Caco-2 (cell line): ENCODE results near the gene TIMM9. TPM values are rescaled to one million over a fixed set of nuclear protein-coding genes. Genes with fewer than 3 reads are reported as not detected.
"Not testable (repeated sequence)": the region's sequence is repeated elsewhere in the genome, so short reads cannot be mapped to it uniquely, and the experiment has no call there.

ENCODE experiments used
- BruUV-seq: library from RNA; stranded (reverse); fragments of 400-500 nt; replicated peaks from 2 replicates; lab custom pipeline; 2021; lab: Mats Ljungman, UMichigan
- CTCF ChIA-PET: fragments of 300-600 bp; sonication (Branson Sonifier 250); formaldehyde crosslinking; loops from one replicate; lab custom pipeline; 2022; ENCODE audit warnings: antibody characterized with exemption; lab: Charles Lee
- POLR2A ChIA-PET: fragments of 300-600 bp; sonication (Branson Sonifier 250); formaldehyde crosslinking; loops from one replicate; lab custom pipeline; 2022; ENCODE audit warnings: antibody characterized with exemption; lab: Charles Lee
- DNase-seq, 2 experiments: peaks; one replicate each; pipeline versions ENCODE4 v3.0.0 to v3.0.0-alpha.2; 2020 to 2022
- H3K27me3 ChIP-seq: replicated peaks from 2 replicates; pipeline ENCODE4 v1.6.0; 2011; ENCODE audit warnings: low read length; ENCODE audit not compliant: control insufficient read depth, insufficient read depth
- H3K36me3 ChIP-seq: 2 replicates; pipeline ENCODE4 v1.5.1; 2011; ENCODE audit warnings: low read length; ENCODE audit not compliant: control insufficient read depth, insufficient read depth
- H3K4me1 ChIP-seq: fragments of 250-450 bp; sonication (Bioruptor Pico); 2 replicates; pipeline ENCODE4 v1.5.1; 2020; ENCODE audit warnings: mild to moderate bottlenecking
- H3K4me3 ChIP-seq: 2 replicates; pipeline ENCODE4 v1.5.1; 2011; ENCODE audit warnings: low read depth, mild to moderate bottlenecking, control low read depth, low read length
- H3K9me3 ChIP-seq: fragments of 250-450 bp; sonication (Bioruptor Pico); 2 replicates; pipeline ENCODE4 v1.5.1; 2020; ENCODE audit warnings: mild to moderate bottlenecking, moderate library complexity
- H3K27ac Mint-ChIP-seq: one replicate; pipeline ENCODE4 v1.8.0; 2022; ENCODE audit warnings: mixed read lengths; ENCODE audit not compliant: unreplicated experiment
- H3K27me3 Mint-ChIP-seq: one replicate; pipeline ENCODE4 v1.8.0; 2022; ENCODE audit warnings: mixed read lengths; ENCODE audit not compliant: insufficient read depth, unreplicated experiment
- H3K36me3 Mint-ChIP-seq: one replicate; pipeline ENCODE4 v1.8.0; 2022; ENCODE audit warnings: mild to moderate bottlenecking, mixed read lengths; ENCODE audit not compliant: insufficient read depth, unreplicated experiment
- H3K4me1 Mint-ChIP-seq: one replicate; pipeline ENCODE4 v1.8.0; 2022; ENCODE audit warnings: low read depth, mixed read lengths; ENCODE audit not compliant: unreplicated experiment
- H3K4me3 Mint-ChIP-seq: one replicate; pipeline ENCODE4 v1.8.0; 2022; ENCODE audit warnings: mild to moderate bottlenecking, moderate library complexity, mixed read lengths; ENCODE audit not compliant: unreplicated experiment
- H3K9me3 Mint-ChIP-seq: one replicate; pipeline ENCODE4 v1.8.0; 2022; ENCODE audit warnings: mixed read lengths; ENCODE audit not compliant: unreplicated experiment
- intact Hi-C: fragments of 100-400 bp; cut with micrococcal nuclease; formaldehyde crosslinking; loops from one replicate; pipeline ENCODE4 v1.10.0; 2022; ENCODE audit not compliant: unreplicated experiment
- total RNA-seq: library from RNA; stranded (reverse); gene quantifications from 2 replicates; pipeline ENCODE4 v1.2.3, GENCODE V29; 2022
- TF ChIP-seq, protein P1 (sequence below), 2 experiments: fragments of 200-600 bp in 1 of 2; IDR thresholded peaks; 1 replicate in 1 of 2; 2 replicates in 1 of 2; pipeline versions ENCODE4 v1.5.1 to v1.8.0; 2011 to 2022; ENCODE audit warnings: antibody characterized with exemption in 1 of 2, control low read depth in 1 of 2, inconsistent platforms in 1 of 2, low read depth in 1 of 2, low read length in 1 of 2, mild to moderate bottlenecking in 1 of 2, moderate library complexity in 1 of 2; ENCODE audit not compliant: insufficient read depth in 1 of 2, severe bottlenecking in 1 of 2, unreplicated experiment in 1 of 2

TIMM9 gene
- total RNA-seq, 1 experiment from 2014 or later, result 69.2 TPM

- no peak overlapping the region for H3K4me3 ChIP-seq
- intact Hi-C loops, result no loop called here
- TF ChIP-seq, protein P1, sequence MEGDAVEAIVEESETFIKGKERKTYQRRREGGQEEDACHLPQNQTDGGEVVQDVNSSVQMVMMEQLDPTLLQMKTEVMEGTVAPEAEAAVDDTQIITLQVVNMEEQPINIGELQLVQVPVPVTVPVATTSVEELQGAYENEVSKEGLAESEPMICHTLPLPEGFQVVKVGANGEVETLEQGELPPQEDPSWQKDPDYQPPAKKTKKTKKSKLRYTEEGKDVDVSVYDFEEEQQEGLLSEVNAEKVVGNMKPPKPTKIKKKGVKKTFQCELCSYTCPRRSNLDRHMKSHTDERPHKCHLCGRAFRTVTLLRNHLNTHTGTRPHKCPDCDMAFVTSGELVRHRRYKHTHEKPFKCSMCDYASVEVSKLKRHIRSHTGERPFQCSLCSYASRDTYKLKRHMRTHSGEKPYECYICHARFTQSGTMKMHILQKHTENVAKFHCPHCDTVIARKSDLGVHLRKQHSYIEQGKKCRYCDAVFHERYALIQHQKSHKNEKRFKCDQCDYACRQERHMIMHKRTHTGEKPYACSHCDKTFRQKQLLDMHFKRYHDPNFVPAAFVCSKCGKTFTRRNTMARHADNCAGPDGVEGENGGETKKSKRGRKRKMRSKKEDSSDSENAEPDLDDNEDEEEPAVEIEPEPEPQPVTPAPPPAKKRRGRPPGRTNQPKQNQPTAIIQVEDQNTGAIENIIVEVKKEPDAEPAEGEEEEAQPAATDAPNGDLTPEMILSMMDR (IDR thresholded peaks at IDR 0.05; ENCODE audit: insufficient read depth in 1 of 2, low read depth in 1 of 2, low read length in 1 of 2, severe bottlenecking in 1 of 2, unreplicated experiment in 1 of 2), result no peak
- peaks cover 18% of the 10 kb centered on the region for H3K36me3 Mint-ChIP-seq
- no peaks in the 10 kb centered on the region for H3K36me3 ChIP-seq
- no peaks in the 10 kb centered on the region for H3K9me3 Mint-ChIP-seq
- peaks cover 3% of the 10 kb centered on the region; the same call in 1 of the 2 replicates for H3K4me1 ChIP-seq
- ChIA-PET CTCF (no interaction called here), POLR2A (interaction anchor here (0.6 kb wide), 1 partner anchor 172 kb away, joined by 8 read pairs; no protein-coding TSS in a partner anchor)
- H3K9me3 ChIP-seq, result no peaks in the 10 kb centered on the region
- no peaks in the 10 kb centered on the region for H3K27me3 Mint-ChIP-seq
- H3K27ac Mint-ChIP-seq, result no peak overlapping the region
- no peaks in the 10 kb centered on the region for H3K27me3 ChIP-seq
- H3K4me1 Mint-ChIP-seq, result no peaks in the 10 kb centered on the region
- BruUV-seq, result no TSS peak
- no peak overlapping the region for H3K4me3 Mint-ChIP-seq
- no peak for DNase-seq
Observed at GRCh38 chr14:58430156-58430555, 2.8 kb upstream of the TIMM9 start.

GRCh38 chr14:58428118-58428683 lies 870 bp upstream of the TIMM9 start:
- CTCF ChIA-PET, result interaction anchor here (0.8 kb wide), 1 partner anchor 32 kb away, joined by 3 read pairs; the partner anchor contains the start of gene TOMM20L
- POLR2A ChIA-PET, result interaction anchor here (0.9 kb wide), 1 partner anchor 15 kb away, joined by 3 read pairs; no protein-coding TSS in a partner anchor

DNA sequence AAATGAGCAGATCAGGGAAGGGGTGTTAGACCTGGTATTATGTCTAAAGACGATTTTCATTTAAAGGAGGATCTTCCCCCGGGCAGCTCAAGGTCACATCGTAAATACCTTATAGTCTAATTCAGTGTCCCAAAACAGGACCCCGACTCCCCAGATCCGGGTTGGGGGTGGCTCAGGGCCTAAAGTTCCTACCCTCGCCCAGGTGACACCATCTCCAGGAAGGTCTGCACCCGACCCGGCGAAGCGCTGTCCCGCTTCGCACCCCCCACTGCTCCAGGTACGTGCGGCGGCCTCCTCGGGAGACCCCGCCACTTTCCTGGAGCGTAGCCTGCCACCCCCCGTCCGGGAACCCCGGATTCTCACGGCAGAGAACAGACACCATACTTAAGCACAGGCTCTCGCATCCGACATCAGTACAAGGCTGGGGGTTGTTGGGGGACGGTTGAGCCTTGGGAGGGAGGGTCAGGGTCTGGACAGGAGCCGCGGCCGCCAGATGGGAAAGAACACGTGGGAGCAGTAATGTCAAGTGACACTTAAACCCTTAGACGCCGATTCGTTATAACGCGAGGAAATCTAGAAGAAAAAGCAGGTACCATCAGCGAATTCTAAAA lies 556 bp downstream of the TIMM9 start:
- CTCF ChIA-PET, result no interaction called here
- POLR2A ChIA-PET, result no interaction called here
- BruUV-seq, result TSS peak; percentile 81
- peak; percentile 75 to 77 for DNase-seq
- TF ChIP-seq, protein P1 (IDR thresholded peaks at IDR 0.05; ENCODE audit: insufficient read depth in 1 of 2, low read depth in 1 of 2, low read length in 1 of 2, severe bottlenecking in 1 of 2, unreplicated experiment in 1 of 2), result no peak
- H3K27me3 Mint-ChIP-seq, result no peaks in the 10 kb centered on the region
- no peaks in the 10 kb centered on the region for H3K4me1 Mint-ChIP-seq
- peak overlapping the region; percentile 93 for H3K27ac Mint-ChIP-seq
- peaks cover 3% of the 10 kb centered on the region; the same call in 1 of the 2 replicates for H3K4me1 ChIP-seq
- no peaks in the 10 kb centered on the region; the same call in 1 of the 2 replicates for H3K36me3 ChIP-seq
- peaks cover 43% of the 10 kb centered on the region for H3K36me3 Mint-ChIP-seq
- H3K9me3 ChIP-seq, result no peaks in the 10 kb centered on the region
- H3K27me3 ChIP-seq, result no peaks in the 10 kb centered on the region
- intact Hi-C loops, result no loop called here
- H3K4me3 ChIP-seq, result peak overlapping the region; percentile 71
- H3K4me3 Mint-ChIP-seq, result peak overlapping the region; percentile 97
- no peaks in the 10 kb centered on the region for H3K9me3 Mint-ChIP-seq

More at GRCh38 chr14:58428118-58428683, 870 bp upstream of the TIMM9 start:
- no peaks in the 10 kb centered on the region for H3K9me3 ChIP-seq
- H3K27me3 ChIP-seq, result no peaks in the 10 kb centered on the region
- TF ChIP-seq, protein P1 (IDR thresholded peaks at IDR 0.05; ENCODE audit: insufficient read depth in 1 of 2, low read depth in 1 of 2, low read length in 1 of 2, severe bottlenecking in 1 of 2, unreplicated experiment in 1 of 2), result no peak
- intact Hi-C loops, result no loop called here
- H3K4me3 ChIP-seq, result peak overlapping the region; percentile 71
- H3K27me3 Mint-ChIP-seq, result no peaks in the 10 kb centered on the region
- no peaks in the 10 kb centered on the region for H3K9me3 Mint-ChIP-seq
- no peaks in the 10 kb centered on the region for H3K36me3 ChIP-seq
- TSS peak; percentile 84 for BruUV-seq
- H3K27ac Mint-ChIP-seq, result peak overlapping the region; percentile 93
- DNase-seq, result peak in 1 of 2 experiments; percentile 19
- peaks cover 3% of the 10 kb centered on the region; the same call in 1 of the 2 replicates for H3K4me1 ChIP-seq
- H3K4me1 Mint-ChIP-seq, result no peaks in the 10 kb centered on the region
- peaks cover 33% of the 10 kb centered on the region for H3K36me3 Mint-ChIP-seq
- H3K4me3 Mint-ChIP-seq, result peak overlapping the region; percentile 97

GRCh38 chr14:58416934-58417333 lies 10.4 kb downstream of the TIMM9 start:
- Mint-ChIP-seq H3K9me3 (peaks cover 14% of the 10 kb centered on the region), H3K36me3 (peaks cover 72% of the 10 kb centered on the region)
- H3K27me3 ChIP-seq, H3K4me3 Mint-ChIP-seq, H3K9me3 ChIP-seq, H3K4me3 ChIP-seq, H3K4me1 Mint-ChIP-seq, H3K36me3 ChIP-seq, H3K27ac Mint-ChIP-seq, DNase-seq, intact Hi-C loops, H3K27me3 Mint-ChIP-seq, CTCF ChIA-PET, H3K4me1 ChIP-seq, BruUV-seq, POLR2A ChIA-PET: not testable (repeated sequence)
